ENCODE data around the gene LMO4.

DNA sequence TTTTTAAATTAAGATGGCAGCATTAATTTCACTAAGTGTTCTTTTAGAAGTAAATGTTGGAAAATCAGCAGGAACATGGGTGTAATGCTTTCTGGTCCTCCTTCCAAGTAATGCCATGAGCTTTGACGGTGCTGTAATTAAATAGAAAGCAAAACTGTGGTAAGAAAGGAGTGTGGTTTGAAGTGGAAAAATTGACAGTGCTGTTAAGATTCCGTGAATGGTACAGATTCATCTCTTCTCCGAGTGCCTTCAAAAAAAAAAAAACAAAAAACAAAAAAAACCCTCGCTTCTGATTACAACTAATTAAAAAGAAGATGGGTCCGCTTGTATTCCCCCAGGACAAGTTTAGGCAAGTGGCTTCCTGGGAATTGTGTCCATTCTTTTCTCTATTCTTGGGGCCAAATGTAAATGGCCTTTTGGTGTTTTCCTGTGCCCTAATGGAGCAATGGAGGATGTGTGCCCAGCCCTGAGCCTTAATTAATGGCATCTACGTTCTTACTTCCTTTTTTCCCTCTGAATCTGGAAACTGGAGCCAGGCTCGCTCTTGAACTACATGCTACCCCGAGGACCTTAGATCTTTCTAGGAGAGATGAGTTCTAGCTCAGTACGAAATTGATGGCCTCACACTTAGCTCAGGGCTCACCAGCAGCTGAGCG is 5.1 kb downstream of the LMO4 start:
- TF ChIP-seq EP300 (IDR thresholded peaks at IDR 0.05; ENCODE audit: borderline replicate concordance) = no peak
- TF ChIP-seq CREB1 (IDR thresholded peaks at IDR 0.05; ENCODE audit: low read depth) = no peak
- no peak for TF ChIP-seq CEBPB (IDR thresholded peaks at IDR 0.05)
